Transverse colon (tissue), 4 donors: ENCODE measurements around the gene KRTAP5-11. TPM values are rescaled to one million over a fixed set of nuclear protein-coding genes. Genes with fewer than 3 reads are reported as not detected.

ENCODE experiments used
- DNase-seq: peaks from one replicate; pipeline ENCODE4 v3.0.0-alpha.2; 2019
- H3K27ac ChIP-seq, 4 donors: fragments of 200-600 bp; sonication (generic); 2 replicates each; pipeline ENCODE4 v1.5.1; 2016 to 2018; ENCODE audit warnings: inconsistent platforms in 4 of 4
- H3K27me3 ChIP-seq: fragments of 200-600 bp; sonication (generic); 2 replicates; pipeline ENCODE4 v1.5.1; 2017; ENCODE audit warnings: inconsistent platforms
- H3K36me3 ChIP-seq, 4 donors: fragments of 200-600 bp; sonication (generic); 2 replicates each; pipeline ENCODE4 v1.5.1; 2017 to 2019; ENCODE audit warnings: inconsistent platforms in 4 of 4
- H3K4me1 ChIP-seq, 4 donors: fragments of 200-600 bp; sonication (generic); 2 replicates each; pipeline ENCODE4 v1.5.1; 2017 to 2020; ENCODE audit warnings: inconsistent platforms in 4 of 4
- H3K4me3 ChIP-seq, 4 donors: fragments of 200-600 bp; sonication (generic); 1 replicate in 1 of 4; 2 replicates in 3 of 4; pipeline versions ENCODE4 v1.5.1 to v1.6.1; 2017 to 2019; ENCODE audit warnings: inconsistent platforms in 4 of 4
- H3K9me3 ChIP-seq, 2 donors: fragments of 200-600 bp; sonication (generic); 2 replicates each; pipeline ENCODE4 v1.5.1; 2017 to 2019; ENCODE audit warnings: inconsistent platforms in 2 of 2
- CTCF ChIP-seq, 5 experiments: fragments of 200-600 bp in 3 of 5; fragments of 450-650 bp in 2 of 5; sonication (generic) in 3 of 5; IDR thresholded peaks; 1 replicate in 2 of 5; 2 replicates in 3 of 5; pipeline ENCODE4 v1.5.1; 2016 to 2017; ENCODE audit warnings: antibody characterized with exemption in 5 of 5, inconsistent platforms in 3 of 5, mild to moderate bottlenecking in 2 of 5, moderate library complexity in 1 of 5
- EP300 ChIP-seq: sonication (generic); formaldehyde crosslinking; IDR thresholded peaks from one replicate; pipeline ENCODE4 v1.6.1; 2017; ENCODE audit warnings: antibody characterized with exemption, low read depth
- POLR2A ChIP-seq: fragments of 450-650 bp; IDR thresholded peaks from one replicate; pipeline ENCODE4 v1.6.1; 2016; ENCODE audit warnings: antibody characterized with exemption, mild to moderate bottlenecking, moderate library complexity
- POLR2AphosphoS5 ChIP-seq, 3 donors: sonication (generic); formaldehyde crosslinking; IDR thresholded peaks; one replicate each; pipeline ENCODE4 v1.6.1; 2016; ENCODE audit warnings: antibody characterized with exemption in 3 of 3
- WGBS, 2 donors: methylation state at CpG; one replicate each; pipeline ENCODE4 v1.1.5; 2018; ENCODE audit warnings: low coverage in 1 of 2; 5-methylcytosine and 5-hydroxymethylcytosine counted together
- in situ Hi-C, 4 donors: fragments of 200-750 bp; cut with MboI; loops; one replicate each; pipeline versions ENCODE4 v1.15.0 to v1.15.1; 2017; ENCODE audit warnings: low sequenced_read_pairs in 3 of 4, low pct_ligation_motif_present in 1 of 4, low pct_unique_long_range_greater_than_20kb in 1 of 4
- intact Hi-C: fragments of 100-400 bp; cut with DNase I; formaldehyde crosslinking; loops from one replicate; pipeline ENCODE4 v1.15.1; 2023; ENCODE audit warnings: low total_unique reads
- total RNA-seq, 4 donors: library from RNA; depleted of rRNA; stranded (reverse); fragments of >200 nt; gene quantifications; one replicate each; pipeline ENCODE4 v1.1.0, GENCODE V29; 2016

The KRTAP5-11 gene
- total RNA-seq, 4 donors from 2014 or later, result not detected

- in situ Hi-C loops, result no loop called here
- Histone ChIP-seq H3K4me1 (no peaks in the 10 kb centered on the region), H3K36me3 (no peaks in the 10 kb centered on the region), H3K4me3 (no peak overlapping the region), H3K27ac (no peak overlapping the region), H3K27me3 (peaks cover 15% of the 10 kb centered on the region), H3K9me3 (no peaks in the 10 kb centered on the region)
- intact Hi-C loops, result no loop called here
- TF ChIP-seq EP300, result no peak
- no peak for TF ChIP-seq POLR2AphosphoS5 (IDR thresholded peaks at IDR 0.05)
- TF ChIP-seq CTCF (IDR thresholded peaks at IDR 0.05), result no peak
- no peak for TF ChIP-seq POLR2A
- no peak for DNase-seq
Measured at GRCh38 chr11:71562120-71562519, 20.6 kb downstream of the KRTAP5-11 start.

- no peak for DNase-seq
- in situ Hi-C loops, result no loop called here
- no peak for TF ChIP-seq POLR2A
- no peak for TF ChIP-seq POLR2AphosphoS5 (IDR thresholded peaks at IDR 0.05)
- no peak for TF ChIP-seq EP300
- no peak for TF ChIP-seq CTCF (IDR thresholded peaks at IDR 0.05)
- WGBS, 2 donors, result 86% methylated on average over 1 of the region's 1 CpG
- H3K27me3 ChIP-seq, result peaks cover 9% of the 10 kb centered on the region
- no peak overlapping the region for H3K4me3 ChIP-seq
- H3K9me3 ChIP-seq, result no peaks in the 10 kb centered on the region
- no peaks in the 10 kb centered on the region for H3K4me1 ChIP-seq
- no peak overlapping the region for H3K27ac ChIP-seq
- H3K36me3 ChIP-seq, result no peaks in the 10 kb centered on the region
- intact Hi-C loops, result no loop called here
Measured at GRCh38 chr11:71558996-71559395, 23.7 kb downstream of the KRTAP5-11 start.

GRCh38 chr11:71557257-71557656 is 25.4 kb downstream of the KRTAP5-11 start:
- intact Hi-C loops, result no loop called here
- no peak overlapping the region for H3K4me3 ChIP-seq
- no peak for TF ChIP-seq POLR2A
- H3K36me3 ChIP-seq, result no peaks in the 10 kb centered on the region
- in situ Hi-C loops, result no loop called here
- H3K4me1 ChIP-seq, result no peaks in the 10 kb centered on the region
- H3K27me3 ChIP-seq, result no peaks in the 10 kb centered on the region
- no peak overlapping the region for H3K27ac ChIP-seq
- H3K9me3 ChIP-seq, result no peaks in the 10 kb centered on the region
- DNase-seq, result no peak

GRCh38 chr11:71556018-71556417 is 26.7 kb downstream of the KRTAP5-11 start:
- Histone ChIP-seq H3K4me1 (no peaks in the 10 kb centered on the region), H3K27me3 (no peaks in the 10 kb centered on the region), H3K9me3 (no peaks in the 10 kb centered on the region), H3K36me3 (no peaks in the 10 kb centered on the region), H3K27ac (no peak overlapping the region), H3K4me3 (no peak overlapping the region)
- no peak for DNase-seq
- TF ChIP-seq POLR2A (no peak), CTCF (IDR thresholded peaks at IDR 0.05) (no peak), POLR2AphosphoS5 (IDR thresholded peaks at IDR 0.05) (no peak), EP300 (no peak)
- intact Hi-C loops, result no loop called here
- in situ Hi-C loops, result no loop called here
- 58 to 80% methylated on average over 1 to 4 of the region's 4 CpGs for WGBS, 2 donors

- in situ Hi-C loops, result no loop called here
- TF ChIP-seq CTCF (IDR thresholded peaks at IDR 0.05) (no peak), POLR2AphosphoS5 (IDR thresholded peaks at IDR 0.05) (no peak), EP300 (no peak), POLR2A (no peak)
- Histone ChIP-seq H3K36me3 (no peaks in the 10 kb centered on the region), H3K9me3 (no peaks in the 10 kb centered on the region), H3K27me3 (no peaks in the 10 kb centered on the region), H3K27ac (no peak overlapping the region), H3K4me1 (no peaks in the 10 kb centered on the region), H3K4me3 (no peak overlapping the region)
- 81 to 83% methylated on average over 1 to 11 of the region's 11 CpGs for WGBS, 2 donors
- intact Hi-C loops, result no loop called here
- no peak for DNase-seq
Measured at GRCh38 chr11:71555508-71555907, 27.2 kb downstream of the KRTAP5-11 start.
